H1 (cell line): ENCODE data around the gene RTP2. TPM values are rescaled to one million over a fixed set of nuclear protein-coding genes. Genes with fewer than 3 reads are reported as not detected.

ENCODE experiments used
- BACH1 ChIP-seq: IDR thresholded peaks from 2 replicates; pipeline ENCODE4 v1.6.1; 2012; ENCODE audit warnings: low read length, improper control_type of control experiment
- BCL11A ChIP-seq, 2 experiments: IDR thresholded peaks; one replicate each; pipeline ENCODE4 v1.6.1; 2011; ENCODE audit warnings: low read depth in 2 of 2, low read length in 2 of 2, mild to moderate bottlenecking in 2 of 2
- CBX5 ChIP-seq: fragments of 300-800, 300-1000 bp; sonication (generic); IDR thresholded peaks from 2 replicates; pipeline ENCODE4 v1.7.1; 2016; ENCODE audit warnings: antibody characterized with exemption, low read length, low read depth
- CBX8 ChIP-seq: fragments of 300-800, 300-1000 bp; sonication (generic); IDR thresholded peaks from 2 replicates; pipeline ENCODE4 v1.7.1; 2016; ENCODE audit warnings: low read depth, low read length, borderline replicate concordance
- CHD1 ChIP-seq: IDR thresholded peaks from 2 replicates; pipeline ENCODE4 v1.6.1; 2012; ENCODE audit warnings: low read depth, low read length, improper control_type of control experiment
- CREB1 ChIP-seq: IDR thresholded peaks from 2 replicates; pipeline ENCODE4 v1.6.1; 2012; ENCODE audit warnings: inconsistent platforms
- CTCF ChIP-seq, 3 experiments: IDR thresholded peaks; 1 replicate in 2 of 3; 2 replicates in 1 of 3; pipeline versions ENCODE4 v1.5.1 to v1.6.1; 2011; ENCODE audit warnings: low read length in 3 of 3, mild to moderate bottlenecking in 3 of 3, inconsistent platforms in 2 of 3, low read depth in 1 of 3, moderate library complexity in 1 of 3; ENCODE audit not compliant: insufficient read depth in 1 of 3; ENCODE audit errors: control extremely low read depth in 1 of 3
- EP300 ChIP-seq, 2 experiments: IDR thresholded peaks; 1 replicate in 1 of 2; 2 replicates in 1 of 2; pipeline ENCODE4 v1.6.1; 2011 to 2012; ENCODE audit warnings: low read depth in 2 of 2, low read length in 2 of 2, mild to moderate bottlenecking in 2 of 2, borderline replicate concordance in 1 of 2, inconsistent platforms in 1 of 2, moderate library complexity in 1 of 2
- JUND ChIP-seq: IDR thresholded peaks from 2 replicates; pipeline ENCODE4 v1.6.1; 2011; ENCODE audit warnings: mild to moderate bottlenecking, improper control_type of control experiment, low read length
- MAFK ChIP-seq: IDR thresholded peaks from 2 replicates; pipeline ENCODE4 v1.6.1; 2012; ENCODE audit warnings: low read depth, mild to moderate bottlenecking, improper control_type of control experiment, low read length
- MAX ChIP-seq: IDR thresholded peaks from 2 replicates; pipeline ENCODE4 v1.6.1; 2012; ENCODE audit warnings: inconsistent platforms
- POU5F1 ChIP-seq: IDR thresholded peaks from 2 replicates; pipeline ENCODE4 v1.6.1; 2011; ENCODE audit warnings: low read depth, mild to moderate bottlenecking, low read length, moderate library complexity
- RNF2 ChIP-seq: fragments of 200-900, 300-1000 bp; sonication (generic); IDR thresholded peaks from 2 replicates; pipeline ENCODE4 v1.7.1; 2016; ENCODE audit warnings: borderline replicate concordance, low read depth, mild to moderate bottlenecking, antibody characterized with exemption, low read length; ENCODE audit not compliant: poor library complexity, severe bottlenecking; ENCODE audit errors: missing control alignments
- SAP30 ChIP-seq: fragments of 300-600 bp; sonication (generic); IDR thresholded peaks from 2 replicates; pipeline ENCODE4 v1.7.1; 2012; ENCODE audit warnings: low read length, moderate library complexity, mild to moderate bottlenecking, inconsistent platforms; ENCODE audit not compliant: insufficient read depth, insufficient replicate concordance
- SIRT6 ChIP-seq: IDR thresholded peaks from one replicate; pipeline ENCODE4 v1.7.1; 2012; ENCODE audit warnings: low read length, inconsistent platforms
- SIX5 ChIP-seq: IDR thresholded peaks from 2 replicates; pipeline ENCODE4 v1.6.1; 2011; ENCODE audit warnings: mild to moderate bottlenecking, low read depth, low read length
- SP4 ChIP-seq: IDR thresholded peaks from 2 replicates; pipeline ENCODE4 v1.6.1; 2012; ENCODE audit warnings: low read length, inconsistent platforms
- TAF7 ChIP-seq: optimal IDR thresholded peaks from 2 replicates; pipeline ENCODE3; 2011; ENCODE audit warnings: low read depth, mild to moderate bottlenecking, inconsistent platforms, low read length, moderate library complexity, borderline replicate concordance
- TBP ChIP-seq: IDR thresholded peaks from 2 replicates; pipeline ENCODE4 v1.6.1; 2011; ENCODE audit warnings: low read depth, low read length, improper control_type of control experiment
- TEAD4 ChIP-seq: IDR thresholded peaks from 2 replicates; pipeline ENCODE4 v1.6.1; 2012; ENCODE audit warnings: low read depth, low read length, inconsistent platforms, mixed read lengths
- YY1 ChIP-seq: IDR thresholded peaks from 2 replicates; pipeline ENCODE4 v1.6.1; 2011; ENCODE audit warnings: low read depth, mild to moderate bottlenecking, low read length
- polyA plus RNA-seq, 7 experiments: library from polyadenylated mRNA; depleted of rRNA in 3 of 7; stranded (reverse) in 5 of 7; unstranded in 2 of 7; fragments of >200 nt in 5 of 7; fragments of 200-250 nt in 2 of 7; gene quantifications; 1 replicate in 5 of 7; 2 replicates in 1 of 7; 4 replicates in 1 of 7; pipeline versions ENCODE4 v1.2.1 to v1.2.3, GENCODE V29; 2011 to 2013; ENCODE audit warnings: missing spikeins in 2 of 7, mixed read lengths in 2 of 7
- total RNA-seq: library from RNA; stranded (reverse); fragmentation: NEBNext Ultra II Directional; extraction: Animal tissue kit (Norgen Biotek cat#: 25700); gene quantifications from 2 replicates; pipeline ENCODE4 v1.2.1, GENCODE V29; 2021

The RTP2 gene
- total and polyA plus RNA-seq, 2 of the 8 experiments (the other 6 are each of a cell fraction or from before 2014, with no cell fraction given) = not detected

GRCh38 chr3:187745201-187746058 is 43.1 kb upstream of the RTP2 start, which contains the start of gene BCL6 (continued):
- TF ChIP-seq TAF7 = peak; percentile 79
- TF ChIP-seq BCL11A (IDR thresholded peaks at IDR 0.05; ENCODE audit: low read depth in 2 of 2, low read length in 2 of 2) = no peak
- peak; percentile 54; the same call in 1 of the 2 replicates for TF ChIP-seq TEAD4
- no peak for TF ChIP-seq MAFK
- TF ChIP-seq CREB1 = peak; percentile 91
- TF ChIP-seq MAX = no peak
- TF ChIP-seq SP4 = no peak
- TF ChIP-seq RNF2 = no peak
- no peak for TF ChIP-seq YY1
- TF ChIP-seq CHD1 = peak; percentile 97
- peak; percentile 91 for TF ChIP-seq TBP
- no peak for TF ChIP-seq CBX5
- no peak for TF ChIP-seq CTCF (IDR thresholded peaks at IDR 0.05; ENCODE audit: control extremely low read depth in 1 of 3, insufficient read depth in 1 of 3, low read depth in 1 of 3, low read length in 3 of 3)
- peak; percentile 98 for TF ChIP-seq JUND
- no peak for TF ChIP-seq POU5F1
- TF ChIP-seq SIX5 = peak; percentile 60
- peak in 1 of 2 experiments; percentile 99; a peak in 2 of 3 replicates for TF ChIP-seq EP300 (IDR thresholded peaks at IDR 0.05; ENCODE audit: borderline replicate concordance in 1 of 2, low read depth in 2 of 2, low read length in 2 of 2)
- no peak for TF ChIP-seq SIRT6
- no peak for TF ChIP-seq CBX8
- no peak for TF ChIP-seq BACH1
- no peak for TF ChIP-seq SAP30
